ENCODE measurements around the gene NPTX1.
A peak's percentile ranks its signal among the peaks of the same experiment; 100 is the strongest.

NPTX1 gene

GRCh38 chr17:80428363-80428762, 48.0 kb downstream of the NPTX1 start:
- Histone ChIP-seq H3K4me3 (ENCODE audit: insufficient read depth, low read length, poor library complexity, severe bottlenecking) (no peak overlapping the region), H3K9me2 (replicated peaks; ENCODE audit: insufficient read depth, low read length) (no peaks in the 10 kb centered on the region), H3K27me3 (ENCODE audit: low read length) (no peaks in the 10 kb centered on the region), H2AFZ (ENCODE audit: low read depth, low read length, severe bottlenecking) (no peak overlapping the region), H3K4me2 (ENCODE audit: low read depth, low read length, poor library complexity, severe bottlenecking) (no peak overlapping the region), H3K9me3 (ENCODE audit: insufficient read depth, low read length) (no peaks in the 10 kb centered on the region), H3F3A (ENCODE audit: insufficient read depth) (no peaks in the 10 kb centered on the region), H3K79me2 (ENCODE audit: insufficient read depth, low read length) (no peaks in the 10 kb centered on the region), H3K27ac (ENCODE audit: low read depth, low read length) (no peak overlapping the region), H4K20me1 (ENCODE audit: low read depth, low read length) (no peaks in the 10 kb centered on the region), H3K36me3 (ENCODE audit: low read length) (no peaks in the 10 kb centered on the region), H3K9ac (ENCODE audit: low read length) (no peak overlapping the region)
- TF ChIP-seq CTCF (IDR thresholded peaks at IDR 0.05; ENCODE audit: insufficient read depth, low read length, poor library complexity, severe bottlenecking) (no peak), EZH2phosphoT487 (conservative IDR thresholded peaks at IDR 0.05; ENCODE audit: low read length) (no peak)

- no peaks in the 10 kb centered on the region for H3K79me2 ChIP-seq (ENCODE audit: insufficient read depth, low read length)
- H3K4me2 ChIP-seq (ENCODE audit: low read depth, low read length, poor library complexity, severe bottlenecking), result no peak overlapping the region
- no peak overlapping the region for H3K9ac ChIP-seq (ENCODE audit: low read length)
- H2AFZ ChIP-seq (ENCODE audit: low read depth, low read length, severe bottlenecking), result no peak overlapping the region
- no peaks in the 10 kb centered on the region for H3K27me3 ChIP-seq (ENCODE audit: low read length)
- H3K27ac ChIP-seq (ENCODE audit: low read depth, low read length), result no peak overlapping the region
- no peaks in the 10 kb centered on the region for H3F3A ChIP-seq (ENCODE audit: insufficient read depth)
- H4K20me1 ChIP-seq (ENCODE audit: low read depth, low read length), result no peaks in the 10 kb centered on the region
- H3K4me3 ChIP-seq (ENCODE audit: insufficient read depth, low read length, poor library complexity, severe bottlenecking), result no peak overlapping the region
- H3K9me2 ChIP-seq (replicated peaks; ENCODE audit: insufficient read depth, low read length), result no peaks in the 10 kb centered on the region
- H3K9me3 ChIP-seq (ENCODE audit: insufficient read depth, low read length), result no peaks in the 10 kb centered on the region
- H3K36me3 ChIP-seq (ENCODE audit: low read length), result no peaks in the 10 kb centered on the region
- no peak for TF ChIP-seq EZH2phosphoT487 (conservative IDR thresholded peaks at IDR 0.05; ENCODE audit: low read length)
- no peak for TF ChIP-seq CTCF (IDR thresholded peaks at IDR 0.05; ENCODE audit: insufficient read depth, low read length, poor library complexity, severe bottlenecking)
These were observed 48.8 kb downstream of the NPTX1 start for GRCh38 chr17:80427366-80428282.

GRCh38 chr17:80426671-80427326, 49.6 kb downstream of the NPTX1 start:
- TF ChIP-seq EZH2phosphoT487 (conservative IDR thresholded peaks at IDR 0.05; ENCODE audit: low read length) (no peak), CTCF (IDR thresholded peaks at IDR 0.05; ENCODE audit: insufficient read depth, low read length, poor library complexity, severe bottlenecking) (peak; percentile 97)
- no peak overlapping the region for H3K27ac ChIP-seq (ENCODE audit: low read depth, low read length)
- no peak overlapping the region for H3K9ac ChIP-seq (ENCODE audit: low read length)
- H3K9me3 ChIP-seq (ENCODE audit: insufficient read depth, low read length), result no peaks in the 10 kb centered on the region
- no peaks in the 10 kb centered on the region for H3K79me2 ChIP-seq (ENCODE audit: insufficient read depth, low read length)
- no peaks in the 10 kb centered on the region for H3K9me2 ChIP-seq (replicated peaks; ENCODE audit: insufficient read depth, low read length)
- no peak overlapping the region for H3K4me3 ChIP-seq (ENCODE audit: insufficient read depth, low read length, poor library complexity, severe bottlenecking)
- H2AFZ ChIP-seq (ENCODE audit: low read depth, low read length, severe bottlenecking), result no peak overlapping the region
- no peaks in the 10 kb centered on the region for H3F3A ChIP-seq (ENCODE audit: insufficient read depth)
- no peaks in the 10 kb centered on the region for H4K20me1 ChIP-seq (ENCODE audit: low read depth, low read length)
- no peaks in the 10 kb centered on the region for H3K36me3 ChIP-seq (ENCODE audit: low read length)
- H3K27me3 ChIP-seq (ENCODE audit: low read length), result no peaks in the 10 kb centered on the region
- H3K4me2 ChIP-seq (ENCODE audit: low read depth, low read length, poor library complexity, severe bottlenecking), result no peak overlapping the region
